ENCODE measurements around the gene PTPRCAP. TPM values are rescaled to one million over a fixed set of nuclear protein-coding genes. Genes with fewer than 3 reads are reported as not detected.

PTPRCAP gene
- total and polyA plus RNA-seq, 2 donors (not counting 1 experiment from before 2014, with no cell fraction given), result 266 to 565 TPM

DNA sequence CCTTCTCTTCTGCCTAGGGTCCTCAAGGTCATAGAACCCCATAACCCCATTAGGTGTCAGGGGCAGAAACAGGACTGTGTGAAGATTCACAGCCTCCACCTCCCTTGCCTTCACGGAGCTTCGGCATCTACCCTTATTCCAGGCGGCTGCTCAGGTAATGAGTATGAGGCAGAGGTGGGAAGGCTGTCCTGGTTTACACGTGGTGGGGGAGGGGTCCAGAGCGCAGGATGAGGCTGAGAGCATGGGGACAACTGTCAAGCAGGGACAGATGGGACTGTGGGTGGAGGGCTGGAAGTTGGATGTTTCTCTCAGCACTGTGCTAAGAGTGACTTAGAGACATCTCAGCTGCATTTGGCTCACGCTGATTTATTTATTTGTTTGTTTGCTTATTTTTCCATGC lies 50.0 kb downstream of the PTPRCAP start:
- TF ChIP-seq, protein P1, sequence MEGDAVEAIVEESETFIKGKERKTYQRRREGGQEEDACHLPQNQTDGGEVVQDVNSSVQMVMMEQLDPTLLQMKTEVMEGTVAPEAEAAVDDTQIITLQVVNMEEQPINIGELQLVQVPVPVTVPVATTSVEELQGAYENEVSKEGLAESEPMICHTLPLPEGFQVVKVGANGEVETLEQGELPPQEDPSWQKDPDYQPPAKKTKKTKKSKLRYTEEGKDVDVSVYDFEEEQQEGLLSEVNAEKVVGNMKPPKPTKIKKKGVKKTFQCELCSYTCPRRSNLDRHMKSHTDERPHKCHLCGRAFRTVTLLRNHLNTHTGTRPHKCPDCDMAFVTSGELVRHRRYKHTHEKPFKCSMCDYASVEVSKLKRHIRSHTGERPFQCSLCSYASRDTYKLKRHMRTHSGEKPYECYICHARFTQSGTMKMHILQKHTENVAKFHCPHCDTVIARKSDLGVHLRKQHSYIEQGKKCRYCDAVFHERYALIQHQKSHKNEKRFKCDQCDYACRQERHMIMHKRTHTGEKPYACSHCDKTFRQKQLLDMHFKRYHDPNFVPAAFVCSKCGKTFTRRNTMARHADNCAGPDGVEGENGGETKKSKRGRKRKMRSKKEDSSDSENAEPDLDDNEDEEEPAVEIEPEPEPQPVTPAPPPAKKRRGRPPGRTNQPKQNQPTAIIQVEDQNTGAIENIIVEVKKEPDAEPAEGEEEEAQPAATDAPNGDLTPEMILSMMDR (IDR thresholded peaks at IDR 0.05), result no peak
- TF ChIP-seq EZH2 (IDR thresholded peaks at IDR 0.05; ENCODE audit: borderline replicate concordance, insufficient read depth, low read depth, low read length, poor library complexity, severe bottlenecking), result no peak
- ATAC-seq (ENCODE audit: low read depth), result no peak
- Histone ChIP-seq H3K4me3 (ENCODE audit: control extremely low read depth in 1 of 5, extremely low read depth in 1 of 5, insufficient read depth in 1 of 5, low read depth in 2 of 5, low read length in 4 of 5) (no peak overlapping the region), H3K4me1 (ENCODE audit: control insufficient read depth in 2 of 2, insufficient read depth in 2 of 2, low read length in 2 of 2) (peaks cover 8 to 28% of the 10 kb centered on the region in 2 donors), H3K9ac (ENCODE audit: low read length) (no peak overlapping the region), H3K9me3 (ENCODE audit: control extremely low read depth in 1 of 3, control insufficient read depth in 2 of 3, insufficient read depth in 1 of 3, low read length in 2 of 3) (no peaks in the 10 kb centered on the region), H3K4me2 (replicated peaks; ENCODE audit: low read depth, low read length, poor library complexity, severe bottlenecking) (no peak overlapping the region), H3K36me3 (replicated peaks in 1 of 2; ENCODE audit: control extremely low read depth in 1 of 2, control insufficient read depth in 1 of 2, extremely low read depth in 1 of 2, insufficient read depth in 2 of 2, low read length in 1 of 2) (no peaks in the 10 kb centered on the region), H4K20me1 (ENCODE audit: control insufficient read depth, insufficient read depth, low read length, poor library complexity, severe bottlenecking) (peaks cover 19% of the 10 kb centered on the region), H2AFZ (ENCODE audit: insufficient read depth, low read depth, low read length, poor library complexity, severe bottlenecking) (no peak overlapping the region), H3K27ac (ENCODE audit: low read length in 2 of 2) (no peak overlapping the region), H3K79me2 (ENCODE audit: control insufficient read depth, insufficient read depth, low read length) (peaks cover 35% of the 10 kb centered on the region), H3K27me3 (replicated peaks in 1 of 4; ENCODE audit: control extremely low read depth in 1 of 4, control insufficient read depth in 3 of 4, insufficient read depth in 4 of 4, low read length in 3 of 4) (no peaks in the 10 kb centered on the region)
- WGBS (ENCODE audit: insufficient coverage), result no CpG with 5 or more reads among the region's 6 CpGs
- Mint-ChIP-seq H3K27ac (no peak overlapping the region), H3K4me1 (peaks cover 24% of the 10 kb centered on the region), H3K4me3 (no peak overlapping the region), H3K27me3 (no peaks in the 10 kb centered on the region), H3K9me3 (ENCODE audit: insufficient read depth) (no peaks in the 10 kb centered on the region)
- no peak for DNase-seq
- intact Hi-C loops (cut with micrococcal nuclease), result no loop called here
- ChIA-PET CTCF (interaction anchor here (0.5 to 42.2 kb wide), 10 partner anchors 9 to 313 kb away, joined by 3 to 2379 read pairs (median 3); partner anchors contain the start of genes CLCF1, GRK2, POLD4 and PPP1CA), POLR2A (interaction anchor here (1.5 kb wide), 1 partner anchor 34 kb away, joined by 5 read pairs; the partner anchor contains the start of gene POLD4)

DNA sequence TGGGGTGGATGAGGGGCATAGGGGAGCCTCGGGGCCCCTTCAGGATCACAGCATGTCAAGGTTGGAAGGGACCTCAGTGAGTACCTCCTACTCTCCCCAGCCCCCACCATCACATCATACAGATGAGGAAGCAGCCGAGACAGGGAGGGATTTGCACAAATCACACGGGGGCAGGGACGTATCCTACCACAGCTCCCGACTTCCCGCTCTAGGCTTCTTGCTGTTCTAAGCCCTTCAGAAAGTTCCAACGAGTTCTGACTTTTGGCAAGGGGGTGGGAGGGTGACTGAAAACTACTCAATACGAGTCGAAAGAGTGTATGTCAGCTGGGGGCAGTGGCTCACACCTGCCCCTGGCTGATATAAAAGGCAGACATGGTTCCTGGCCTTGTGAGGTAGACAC lies 50.4 kb downstream of the PTPRCAP start:
- no peaks in the 10 kb centered on the region for H3K27me3 Mint-ChIP-seq
- no peak overlapping the region for H3K27ac Mint-ChIP-seq
- ChIA-PET POLR2A (interaction anchor here (0.7 to 1.5 kb wide), 4 partner anchors 11 to 928 kb away, joined by 4 to 8 read pairs (median 4); partner anchors contain the start of gene POLD4), CTCF (interaction anchor here (0.9 to 42.2 kb wide), 11 partner anchors 8 to 306 kb away, joined by 3 to 2379 read pairs (median 3); partner anchors contain the start of genes CLCF1, GRK2, POLD4 and PPP1CA)
- no peak overlapping the region for H2AFZ ChIP-seq (ENCODE audit: insufficient read depth, low read depth, low read length, poor library complexity, severe bottlenecking)
- no peak overlapping the region for H3K4me3 Mint-ChIP-seq
- no peaks in the 10 kb centered on the region for H3K36me3 ChIP-seq (replicated peaks in 1 of 2; ENCODE audit: control extremely low read depth in 1 of 2, control insufficient read depth in 1 of 2, extremely low read depth in 1 of 2, insufficient read depth in 2 of 2, low read length in 1 of 2)
- intact Hi-C loops (cut with micrococcal nuclease), result no loop called here
- no peak overlapping the region for H3K4me2 ChIP-seq (replicated peaks; ENCODE audit: low read depth, low read length, poor library complexity, severe bottlenecking)
- peaks cover 25% of the 10 kb centered on the region for H3K4me1 Mint-ChIP-seq
- no peak for ATAC-seq (ENCODE audit: low read depth)
- no peak overlapping the region for H3K9ac ChIP-seq (ENCODE audit: low read length)
- H3K9me3 ChIP-seq (ENCODE audit: control extremely low read depth in 1 of 3, control insufficient read depth in 2 of 3, insufficient read depth in 1 of 3, low read length in 2 of 3), result no peaks in the 10 kb centered on the region
- H3K27me3 ChIP-seq (replicated peaks in 1 of 4; ENCODE audit: control extremely low read depth in 1 of 4, control insufficient read depth in 3 of 4, insufficient read depth in 4 of 4, low read length in 3 of 4), result no peaks in the 10 kb centered on the region
- TF ChIP-seq, protein P1 (IDR thresholded peaks at IDR 0.05), result no peak
- no peak for TF ChIP-seq EZH2 (IDR thresholded peaks at IDR 0.05; ENCODE audit: borderline replicate concordance, insufficient read depth, low read depth, low read length, poor library complexity, severe bottlenecking)
- peaks cover 15% of the 10 kb centered on the region for H4K20me1 ChIP-seq (ENCODE audit: control insufficient read depth, insufficient read depth, low read length, poor library complexity, severe bottlenecking)
- no peak for DNase-seq
- no peak overlapping the region for H3K27ac ChIP-seq (ENCODE audit: low read length in 2 of 2)
- H3K4me1 ChIP-seq (ENCODE audit: control insufficient read depth in 2 of 2, insufficient read depth in 2 of 2, low read length in 2 of 2), result peaks cover 10 to 29% of the 10 kb centered on the region in 2 donors
- no peak overlapping the region for H3K4me3 ChIP-seq (ENCODE audit: control extremely low read depth in 1 of 5, extremely low read depth in 1 of 5, insufficient read depth in 1 of 5, low read depth in 2 of 5, low read length in 4 of 5)
- 30% methylated on average over 2 of the region's 9 CpGs for WGBS (ENCODE audit: insufficient coverage)
- no peaks in the 10 kb centered on the region for H3K9me3 Mint-ChIP-seq (ENCODE audit: insufficient read depth)
- peaks cover 35% of the 10 kb centered on the region for H3K79me2 ChIP-seq (ENCODE audit: control insufficient read depth, insufficient read depth, low read length)
